H9 (cell line): ENCODE data around the gene SLC4A7. TPM values are rescaled to one million over a fixed set of nuclear protein-coding genes. Genes with fewer than 3 reads are reported as not detected.

ENCODE experiments used
- DNase-seq: peaks from one replicate; pipeline ENCODE4 v3.0.0-alpha.2; 2017
- H2AFZ ChIP-seq: one replicate; pipeline ENCODE4 v1.6.1; 2013; ENCODE audit warnings: mild to moderate bottlenecking, low read length, control low read depth, moderate library complexity
- H2AK5ac ChIP-seq: 2 replicates; pipeline ENCODE4 v1.6.1; 2013; ENCODE audit warnings: low read length, control low read depth, mixed read lengths; ENCODE audit not compliant: insufficient read length
- H2BK120ac ChIP-seq: one replicate; pipeline ENCODE4 v1.6.1; 2013; ENCODE audit warnings: low read depth, mild to moderate bottlenecking, low read length, control low read depth, inconsistent platforms; ENCODE audit not compliant: poor library complexity, severe bottlenecking
- H2BK12ac ChIP-seq: 2 replicates; pipeline ENCODE4 v1.6.1; 2013; ENCODE audit warnings: low read length, control low read depth, mixed read lengths, low read depth; ENCODE audit not compliant: insufficient read length
- H2BK15ac ChIP-seq: 2 replicates; pipeline ENCODE4 v1.6.1; 2013; ENCODE audit warnings: low read depth, low read length, control low read depth
- H2BK20ac ChIP-seq: one replicate; pipeline ENCODE4 v1.6.1; 2013; ENCODE audit warnings: low read depth, mild to moderate bottlenecking, low read length, control low read depth, inconsistent platforms; ENCODE audit not compliant: poor library complexity, severe bottlenecking
- H2BK5ac ChIP-seq: 2 replicates; pipeline ENCODE4 v1.6.1; 2013; ENCODE audit warnings: low read length, control low read depth, mixed read lengths; ENCODE audit not compliant: insufficient read length
- H3K14ac ChIP-seq: 2 replicates; pipeline ENCODE4 v1.6.1; 2013; ENCODE audit warnings: low read length, control low read depth; ENCODE audit not compliant: insufficient read depth
- H3K18ac ChIP-seq: 2 replicates; pipeline ENCODE4 v1.6.1; 2013; ENCODE audit warnings: low read depth, mild to moderate bottlenecking, mixed read lengths, low read length, control low read depth; ENCODE audit not compliant: insufficient read length
- H3K23ac ChIP-seq: 2 replicates; pipeline ENCODE4 v1.6.1; 2013; ENCODE audit warnings: low read length, control low read depth, mixed read lengths, low read depth; ENCODE audit not compliant: insufficient read length
- H3K23me2 ChIP-seq: 2 replicates; pipeline ENCODE4 v1.6.1; 2013; ENCODE audit warnings: low read depth, mild to moderate bottlenecking, mixed read lengths, low read length, control low read depth; ENCODE audit not compliant: insufficient read length, poor library complexity, severe bottlenecking
- H3K27ac ChIP-seq: 2 replicates; pipeline ENCODE4 v1.5.1; 2013; ENCODE audit warnings: low read length, control low read depth, mixed read lengths, low read depth; ENCODE audit not compliant: insufficient read length
- H3K27me3 ChIP-seq: 2 replicates; pipeline ENCODE4 v1.6.1; 2013; ENCODE audit warnings: low read length, control low read depth, inconsistent platforms; ENCODE audit not compliant: insufficient read depth
- H3K4ac ChIP-seq: 2 replicates; pipeline ENCODE4 v1.6.1; 2013; ENCODE audit warnings: low read depth, mild to moderate bottlenecking, control low read depth, inconsistent platforms, low read length, moderate library complexity
- H3K4me1 ChIP-seq: 2 replicates; pipeline ENCODE4 v1.6.1; 2013; ENCODE audit warnings: low read length, control low read depth, inconsistent platforms; ENCODE audit not compliant: insufficient read depth
- H3K4me2 ChIP-seq: 2 replicates; pipeline ENCODE4 v1.6.1; 2013; ENCODE audit warnings: low read length, control low read depth, mixed read lengths; ENCODE audit not compliant: insufficient read length, insufficient read depth
- H3K56ac ChIP-seq: 2 replicates; pipeline ENCODE4 v1.6.1; 2013; ENCODE audit warnings: low read depth, mild to moderate bottlenecking, mixed read lengths, low read length, control low read depth; ENCODE audit not compliant: insufficient read length
- H3K79me1 ChIP-seq: 2 replicates; pipeline ENCODE4 v1.6.1; 2013; ENCODE audit warnings: low read depth, mild to moderate bottlenecking, moderate library complexity, low read length, control low read depth, inconsistent platforms; ENCODE audit not compliant: insufficient read depth, poor library complexity, severe bottlenecking
- H3K79me2 ChIP-seq: 2 replicates; pipeline ENCODE4 v1.6.1; 2013; ENCODE audit warnings: low read length, control low read depth, inconsistent platforms; ENCODE audit not compliant: insufficient read depth
- H3K9ac ChIP-seq: 2 replicates; pipeline ENCODE4 v1.6.1; 2013; ENCODE audit warnings: low read length, control low read depth, mixed read lengths; ENCODE audit not compliant: insufficient read length; ENCODE audit errors: extremely low read depth
- H3K9me3 ChIP-seq: one replicate; pipeline ENCODE4 v1.6.1; 2013; ENCODE audit warnings: low read depth, low read length, inconsistent platforms; ENCODE audit not compliant: control insufficient read depth
- H3T11ph ChIP-seq: one replicate; pipeline ENCODE4 v1.6.1; 2013; ENCODE audit warnings: mild to moderate bottlenecking, low read length, control low read depth, inconsistent platforms
- H4K20me1 ChIP-seq: one replicate; pipeline ENCODE4 v1.6.1; 2013; ENCODE audit not compliant: control insufficient read depth, insufficient read length, insufficient read depth
- H4K5ac ChIP-seq: 2 replicates; pipeline ENCODE4 v1.6.1; 2013; ENCODE audit warnings: low read depth, mild to moderate bottlenecking, mixed read lengths, low read length, control low read depth; ENCODE audit not compliant: insufficient read length
- H4K8ac ChIP-seq: replicated peaks from 2 replicates; pipeline ENCODE4 v1.6.1; 2013; ENCODE audit warnings: low read length, control low read depth, mixed read lengths, low read depth; ENCODE audit not compliant: insufficient read length
- H4K91ac ChIP-seq: 2 replicates; pipeline ENCODE4 v1.6.1; 2013; ENCODE audit warnings: low read depth, mild to moderate bottlenecking, moderate library complexity, mixed read lengths, low read length, control low read depth; ENCODE audit not compliant: insufficient read length
- H3K27ac Mint-ChIP-seq, 3 experiments: 2 replicates in 2 of 3; 3 replicates in 1 of 3; pipeline ENCODE4 v1.8.0; 2020 to 2021; ENCODE audit warnings: mixed read lengths in 3 of 3, mild to moderate bottlenecking in 1 of 3, moderate library complexity in 1 of 3
- H3K27me3 Mint-ChIP-seq: 2 replicates; pipeline ENCODE4 v1.8.0; 2021; ENCODE audit warnings: low read depth, mild to moderate bottlenecking, moderate library complexity, mixed read lengths
- H3K36me3 Mint-ChIP-seq, 3 experiments: 2 replicates in 2 of 3; 3 replicates in 1 of 3; pipeline ENCODE4 v1.8.0; 2020 to 2021; ENCODE audit warnings: low read depth in 3 of 3, mixed read lengths in 3 of 3; ENCODE audit not compliant: insufficient read depth in 1 of 3
- H3K4me1 Mint-ChIP-seq, 2 experiments: 2 replicates each; pipeline ENCODE4 v1.8.0; 2020; ENCODE audit warnings: mixed read lengths in 2 of 2
- H3K4me3 Mint-ChIP-seq, 2 experiments: 2 replicates in 1 of 2; 3 replicates in 1 of 2; pipeline ENCODE4 v1.8.0; 2020 to 2021; ENCODE audit warnings: mild to moderate bottlenecking in 2 of 2, mixed read lengths in 2 of 2, moderate library complexity in 1 of 2
- H3K9me3 Mint-ChIP-seq, 2 experiments: 2 replicates in 1 of 2; 3 replicates in 1 of 2; pipeline ENCODE4 v1.8.0; 2020; ENCODE audit warnings: mild to moderate bottlenecking in 2 of 2, mixed read lengths in 2 of 2, moderate library complexity in 1 of 2
- WGBS: extraction: QIAGEN DNeasy Blood & Tissue Kit; methylation state at CpG from one replicate; pipeline ENCODE4 v1.1.7; 2013; ENCODE audit warnings: missing lambda C conversion rate, low lambda C conversion rate, mixed read lengths; ENCODE audit not compliant: insufficient read length; ENCODE audit errors: extremely low coverage; 5-methylcytosine and 5-hydroxymethylcytosine counted together
- total RNA-seq: library from RNA; stranded (reverse); gene quantifications from 2 replicates; pipeline ENCODE4 v1.2.1, GENCODE V29; 2021
- TF ChIP-seq, protein P1 (sequence below): fragments of 200-600 bp; sonication (generic); conservative IDR thresholded peaks from 3 replicates; pipeline ENCODE4 v1.8.0; 2021; ENCODE audit warnings: antibody characterized with exemption, mild to moderate bottlenecking

The SLC4A7 gene
- total RNA-seq, 1 experiment from 2014 or later, result 46.1 TPM

- no peaks in the 10 kb centered on the region for H3K23me2 ChIP-seq
- H3K9ac ChIP-seq, result no peak overlapping the region
- H3K79me1 ChIP-seq, result no peaks in the 10 kb centered on the region
- no peak for DNase-seq
- TF ChIP-seq, protein P1, sequence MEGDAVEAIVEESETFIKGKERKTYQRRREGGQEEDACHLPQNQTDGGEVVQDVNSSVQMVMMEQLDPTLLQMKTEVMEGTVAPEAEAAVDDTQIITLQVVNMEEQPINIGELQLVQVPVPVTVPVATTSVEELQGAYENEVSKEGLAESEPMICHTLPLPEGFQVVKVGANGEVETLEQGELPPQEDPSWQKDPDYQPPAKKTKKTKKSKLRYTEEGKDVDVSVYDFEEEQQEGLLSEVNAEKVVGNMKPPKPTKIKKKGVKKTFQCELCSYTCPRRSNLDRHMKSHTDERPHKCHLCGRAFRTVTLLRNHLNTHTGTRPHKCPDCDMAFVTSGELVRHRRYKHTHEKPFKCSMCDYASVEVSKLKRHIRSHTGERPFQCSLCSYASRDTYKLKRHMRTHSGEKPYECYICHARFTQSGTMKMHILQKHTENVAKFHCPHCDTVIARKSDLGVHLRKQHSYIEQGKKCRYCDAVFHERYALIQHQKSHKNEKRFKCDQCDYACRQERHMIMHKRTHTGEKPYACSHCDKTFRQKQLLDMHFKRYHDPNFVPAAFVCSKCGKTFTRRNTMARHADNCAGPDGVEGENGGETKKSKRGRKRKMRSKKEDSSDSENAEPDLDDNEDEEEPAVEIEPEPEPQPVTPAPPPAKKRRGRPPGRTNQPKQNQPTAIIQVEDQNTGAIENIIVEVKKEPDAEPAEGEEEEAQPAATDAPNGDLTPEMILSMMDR, result no peak
- H3K27me3 Mint-ChIP-seq, result no peaks in the 10 kb centered on the region
- peaks cover 24 to 61% (median 46%) of the 10 kb centered on the region in 3 experiments; a peak in 6 of 7 replicates for H3K36me3 Mint-ChIP-seq
- no peaks in the 10 kb centered on the region for H3K9me3 Mint-ChIP-seq
- H2BK12ac ChIP-seq, result no peak overlapping the region
- H2BK5ac ChIP-seq, result no peak overlapping the region
- no peak overlapping the region for H2BK15ac ChIP-seq
- no peak overlapping the region for H3T11ph ChIP-seq
- no peak overlapping the region for H3K4ac ChIP-seq
- H3K18ac ChIP-seq, result no peak overlapping the region
- no peak overlapping the region for H3K56ac ChIP-seq
- H3K27me3 ChIP-seq, result no peaks in the 10 kb centered on the region
- no peak overlapping the region for H3K14ac ChIP-seq
- H2BK120ac ChIP-seq, result no peak overlapping the region
- peak overlapping the region in 1 of 3 experiments; percentile 32; a peak in 2 of 7 replicates for H3K27ac Mint-ChIP-seq
- no peaks in the 10 kb centered on the region for H3K4me1 ChIP-seq
- H3K23ac ChIP-seq, result no peak overlapping the region
- no peak overlapping the region for H3K4me3 Mint-ChIP-seq
- peaks cover 9% of the 10 kb centered on the region in 2 experiments; a peak in 3 of 4 replicates for H3K4me1 Mint-ChIP-seq
- no peak overlapping the region for H2BK20ac ChIP-seq
- no peak overlapping the region for H4K8ac ChIP-seq
- H3K4me2 ChIP-seq, result no peak overlapping the region
- H3K27ac ChIP-seq, result no peak overlapping the region
- WGBS, result no CpG with 5 or more reads among the region's 1 CpG
- no peaks in the 10 kb centered on the region for H3K79me2 ChIP-seq
- no peaks in the 10 kb centered on the region for H4K20me1 ChIP-seq
- H2AK5ac ChIP-seq, result no peak overlapping the region
- no peak overlapping the region for H4K5ac ChIP-seq
- no peaks in the 10 kb centered on the region for H3K9me3 ChIP-seq
- H2AFZ ChIP-seq, result no peak overlapping the region
- no peak overlapping the region for H4K91ac ChIP-seq
Measured at GRCh38 chr3:27415202-27415601, 69.0 kb downstream of the SLC4A7 start.
